Fibroblast of skin of right biceps (primary cell): Measurements from ENCODE around the gene RERE.
"Not testable (repeated sequence)": the region's sequence is repeated elsewhere in the genome, so short reads cannot be mapped to it uniquely, and the experiment has no call there.

Source experiments
- DNase-seq: peaks from one replicate; pipeline ENCODE4 v3.0.0-alpha.2; 2013

RERE gene

DNA sequence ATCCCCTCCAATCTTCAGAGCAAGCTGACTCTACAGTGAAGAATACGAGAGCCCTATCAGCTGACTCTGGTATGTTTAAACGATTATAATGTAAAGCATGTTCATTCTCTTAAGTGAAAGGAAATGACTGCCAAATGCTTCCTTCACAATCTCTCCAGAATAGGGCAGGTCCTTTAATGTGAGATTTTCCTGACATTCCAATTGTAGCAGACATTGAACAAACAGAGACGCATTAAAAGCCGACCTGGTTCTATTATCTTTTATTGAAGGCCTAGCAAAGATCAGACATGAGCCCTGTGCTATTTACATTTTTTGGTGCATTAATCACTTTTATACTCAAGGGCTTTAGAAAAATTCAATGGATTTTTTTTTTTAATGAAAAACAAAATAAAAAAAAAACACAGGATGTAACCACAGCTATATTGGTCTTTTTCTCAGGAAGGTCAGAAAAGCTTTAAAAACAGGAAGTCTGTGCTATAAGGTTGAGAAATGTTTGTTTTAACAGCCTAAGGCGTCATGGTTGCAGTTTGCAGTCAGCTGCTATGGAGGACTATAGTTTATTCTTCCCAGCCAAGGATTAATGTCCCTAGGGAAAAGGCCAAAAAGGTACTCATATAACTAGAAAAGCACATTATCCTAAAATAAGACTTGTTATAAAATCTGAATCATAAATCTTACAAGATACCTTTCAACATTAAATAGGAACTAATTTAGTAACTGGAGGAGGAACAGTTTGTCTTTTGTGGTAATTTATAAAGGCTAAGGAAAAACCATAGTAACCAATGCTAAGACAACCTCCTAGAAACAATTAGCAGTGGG, 104.8 kb downstream of the RERE start:
- peak; percentile 96 for DNase-seq

DNA sequence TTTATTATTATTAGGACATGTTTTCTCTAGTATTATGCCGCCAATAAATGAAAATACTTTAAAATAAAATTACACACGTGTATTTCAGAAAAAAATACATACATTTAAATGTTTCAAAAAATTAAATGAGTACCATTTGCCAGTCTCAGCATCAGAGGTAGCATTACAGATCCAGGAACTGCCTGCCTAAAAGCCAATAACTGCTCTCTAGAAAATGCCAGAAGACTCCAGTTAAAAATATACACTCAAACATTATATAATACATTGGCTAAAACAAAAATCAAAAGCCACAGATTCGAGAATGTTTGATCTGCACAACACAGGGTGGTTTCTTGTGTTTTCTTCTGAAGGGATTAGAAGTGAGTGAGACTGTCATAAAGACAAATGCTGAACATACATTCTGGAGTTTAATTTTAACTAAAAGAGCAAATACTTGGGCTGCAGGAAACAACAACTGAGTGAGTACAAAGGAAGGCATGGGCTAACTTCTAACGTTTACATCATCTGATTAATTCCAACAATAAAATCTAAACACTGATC, 105.5 kb downstream of the RERE start:
- no peak for DNase-seq

DNA sequence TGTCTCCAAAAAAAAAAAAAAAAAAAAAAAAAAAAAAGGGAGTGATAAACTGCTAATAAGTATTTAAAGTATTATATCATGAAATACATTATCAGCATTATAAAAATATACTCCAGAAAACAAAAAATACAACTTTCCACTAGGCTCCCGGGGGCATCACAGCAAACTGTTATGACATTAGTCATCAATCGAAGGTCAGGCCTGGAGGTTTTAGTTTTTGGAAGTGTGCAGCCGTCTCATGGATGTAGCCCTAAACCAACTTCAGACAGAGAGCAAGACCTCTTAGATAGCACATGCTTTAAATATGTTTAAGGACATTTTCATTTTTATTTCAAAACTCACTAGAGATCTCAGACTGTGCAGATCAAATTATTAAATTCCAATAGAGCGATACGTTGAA, 106.3 kb downstream of the RERE start:
- DNase-seq = peak; percentile 31

DNA sequence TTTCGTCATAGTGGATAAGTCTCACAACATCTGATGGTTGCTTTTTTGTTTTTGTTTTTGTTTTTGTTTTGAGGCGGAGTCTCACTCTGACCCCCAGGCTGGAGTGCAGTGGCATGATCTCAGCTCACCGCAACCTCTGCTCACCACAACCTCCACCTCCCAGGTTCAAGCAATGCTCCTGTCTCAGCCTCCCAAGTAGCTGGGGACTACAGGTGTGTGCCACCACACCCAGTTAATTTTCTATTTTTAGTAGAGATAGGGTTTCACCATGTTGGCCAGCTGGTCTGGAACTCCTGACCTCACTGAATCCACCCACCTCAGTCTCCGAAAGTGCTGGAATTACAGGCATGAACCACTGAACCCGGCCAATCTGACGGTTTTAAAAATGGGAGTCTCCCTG, 109.2 kb downstream of the RERE start:
- no peak for DNase-seq

DNA sequence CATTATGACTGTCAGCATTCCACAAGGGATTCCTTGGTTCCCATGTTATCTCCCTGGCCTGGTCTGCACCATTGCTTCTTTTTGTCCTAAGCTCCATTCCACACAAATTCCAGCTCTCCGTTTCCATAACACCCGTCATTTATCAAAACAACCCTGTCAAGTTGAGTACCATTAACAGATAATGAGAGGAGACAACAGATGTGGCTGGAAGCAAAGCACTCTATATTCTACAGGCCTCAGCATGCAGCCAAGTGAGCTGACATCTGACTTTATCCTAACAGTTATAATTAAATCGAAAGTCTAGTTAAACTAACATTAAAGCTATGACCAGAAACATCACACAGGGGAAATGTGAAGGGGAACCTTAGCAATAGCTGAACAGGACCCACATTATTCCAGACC, 110.4 kb downstream of the RERE start:
- peak; percentile 71 for DNase-seq

DNA sequence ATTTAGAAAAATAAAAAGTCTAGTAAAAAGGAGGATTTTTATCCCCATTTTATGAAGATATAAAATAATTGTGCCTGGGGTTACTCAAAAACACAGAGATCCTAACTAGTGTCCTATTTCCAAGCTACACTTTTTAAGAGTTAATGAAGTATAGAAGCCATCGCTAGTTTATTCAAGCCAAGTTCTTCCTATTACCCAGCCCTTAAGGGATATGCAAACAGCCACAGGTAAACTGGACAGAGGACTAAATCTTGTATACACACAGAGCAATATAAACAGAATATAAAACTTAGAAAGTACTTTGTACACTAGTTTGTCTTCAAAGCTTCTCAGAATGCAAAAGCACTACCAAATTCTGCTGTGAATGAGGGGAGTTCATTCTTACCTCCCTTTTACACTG, 111.1 kb downstream of the RERE start:
- DNase-seq = no peak

DNA sequence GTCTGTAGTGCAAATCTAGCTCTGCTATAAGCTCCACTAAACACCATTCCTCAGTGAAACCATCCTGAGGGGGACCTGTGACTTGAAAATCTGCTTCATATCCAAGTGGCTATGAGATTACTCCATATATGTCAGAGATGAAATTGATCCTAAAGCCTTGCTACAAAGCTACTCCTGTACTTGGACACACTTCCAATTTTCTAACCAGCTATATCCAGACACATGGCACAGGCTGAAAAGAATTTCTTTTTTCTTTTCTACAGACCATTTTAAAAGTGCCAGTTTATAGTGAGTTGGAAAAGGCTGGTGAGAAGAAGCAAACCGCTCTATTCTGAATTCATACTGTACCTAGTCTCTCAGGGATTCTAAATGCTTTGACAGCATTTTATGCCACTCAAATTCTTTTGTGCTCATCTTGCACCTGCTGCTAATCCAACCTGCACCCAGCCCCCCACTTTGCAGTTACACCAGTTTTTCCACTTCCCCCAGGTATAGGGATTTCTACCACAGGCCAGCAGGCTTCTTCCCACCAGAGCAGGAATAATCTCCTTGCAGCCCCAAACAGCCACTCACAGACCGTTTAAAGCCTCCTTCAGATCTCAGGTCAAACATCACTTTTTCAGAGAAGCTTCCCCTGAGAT, 112.5 kb downstream of the RERE start:
- DNase-seq = no peak

DNA sequence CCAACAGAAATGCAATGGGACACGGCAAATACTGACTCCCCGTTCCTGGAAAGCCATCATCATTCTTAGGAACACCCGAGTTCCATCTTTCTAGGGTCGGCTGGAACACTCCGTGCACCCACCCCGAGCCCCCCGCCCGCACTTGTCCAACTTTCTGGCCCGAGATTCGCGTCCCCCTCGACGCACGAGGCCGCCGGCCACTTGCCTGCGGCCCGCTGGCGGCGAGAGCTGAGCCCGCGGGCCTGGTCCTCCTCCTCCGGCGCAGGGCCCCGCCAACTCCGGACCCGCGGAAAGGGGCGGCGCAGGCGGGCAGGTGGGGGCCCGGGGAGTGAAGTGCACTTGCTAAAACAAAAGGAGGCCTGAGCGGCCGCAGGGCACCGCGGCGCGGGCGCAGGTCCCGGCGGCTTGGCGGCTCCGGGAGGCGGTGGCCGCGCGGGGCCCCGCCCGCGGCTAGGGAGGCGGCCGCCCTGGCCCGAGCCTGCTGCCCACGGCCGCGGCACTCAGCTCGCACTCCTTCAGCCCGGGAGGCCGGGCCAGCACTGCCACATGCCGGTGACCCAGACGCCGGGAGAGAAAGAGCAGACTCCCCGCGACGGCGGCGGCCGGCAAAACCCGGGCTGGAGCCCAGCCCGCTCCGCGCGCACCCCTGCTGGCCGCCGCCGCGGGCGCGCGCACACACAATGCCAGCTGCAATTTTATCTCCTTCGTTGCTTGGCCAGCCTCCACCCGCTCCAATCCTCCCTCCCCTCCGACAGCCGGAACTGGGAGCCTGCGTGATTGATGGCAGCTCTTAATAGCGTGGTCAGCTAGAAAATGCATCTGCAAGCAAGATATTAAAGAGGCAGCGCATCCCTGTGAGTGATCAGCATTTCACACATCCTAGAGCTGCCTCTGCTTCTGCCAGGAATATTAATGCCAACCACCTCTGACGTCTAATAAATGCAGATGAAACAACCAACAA, 114.3 kb downstream of the RERE start:
- DNase-seq = peak; percentile 88

DNA sequence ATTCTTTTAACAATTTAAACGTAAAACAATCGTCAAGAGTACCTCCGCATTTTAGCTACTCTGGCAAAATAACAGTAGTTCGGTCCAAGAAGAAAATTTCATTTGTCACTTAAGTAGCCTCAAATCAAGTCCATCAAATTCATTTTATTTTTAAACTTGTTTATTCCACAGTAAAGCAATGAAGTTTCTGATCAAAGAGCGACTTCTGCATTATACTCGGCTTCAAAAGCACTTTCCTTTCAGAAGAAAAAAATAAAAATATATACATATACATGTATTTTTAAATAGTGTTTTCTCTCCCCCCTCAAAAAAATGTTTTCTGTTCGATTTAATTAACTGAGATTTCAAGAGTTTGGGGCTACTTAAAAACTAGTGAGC, 115.0 kb downstream of the RERE start:
- DNase-seq = no peak

DNA sequence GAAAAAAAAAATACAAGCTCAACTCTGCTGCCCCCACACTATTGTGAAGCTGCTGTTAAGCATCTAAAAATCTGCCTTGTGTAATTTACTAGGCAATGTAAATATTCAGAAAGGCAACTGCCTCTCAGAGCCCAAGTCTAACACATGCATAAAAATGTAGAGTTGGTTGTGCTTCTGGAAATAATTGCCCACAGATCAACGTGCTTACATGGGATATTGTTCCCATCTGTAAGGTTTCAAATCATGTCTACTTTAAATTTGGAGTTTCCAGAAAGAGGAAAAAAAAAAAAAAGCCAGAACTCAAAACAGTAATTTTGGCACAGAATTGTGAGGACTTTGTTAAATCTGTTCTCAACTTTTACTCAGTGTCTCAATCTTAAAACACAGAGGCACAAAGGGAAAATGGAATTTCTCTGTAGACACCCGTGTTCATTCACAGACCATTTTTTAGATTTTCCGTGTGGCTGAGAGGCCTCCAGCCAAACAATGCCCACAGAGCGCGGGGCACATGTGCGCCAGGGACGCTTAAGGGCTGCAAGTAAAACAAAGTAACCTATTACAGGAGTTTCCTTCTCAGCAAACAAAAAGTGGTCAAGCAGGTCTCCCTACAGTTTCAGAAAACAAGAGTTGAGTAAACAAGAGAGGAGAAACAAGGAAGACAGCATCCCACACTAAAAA, 115.5 kb downstream of the RERE start:
- DNase-seq = peak; percentile 35

DNA sequence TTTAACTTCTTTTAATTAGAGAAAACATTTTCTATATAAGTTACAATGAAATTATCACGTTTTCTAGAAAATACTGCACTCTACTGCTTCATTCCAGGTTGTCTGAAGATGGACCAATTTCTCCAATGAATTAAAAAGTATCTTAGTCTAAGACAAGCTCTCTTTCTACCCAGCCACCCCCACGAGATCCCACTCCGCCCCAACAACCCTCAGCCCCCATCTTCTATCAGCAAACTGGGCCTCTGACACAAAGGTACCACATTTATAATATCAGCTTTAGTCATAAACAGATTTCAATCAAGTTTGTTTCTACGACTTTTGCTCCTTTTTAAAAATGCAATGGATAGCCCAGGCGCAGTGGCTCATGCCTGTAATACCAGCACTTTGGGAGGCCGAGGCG, 117.8 kb downstream of the RERE start:
- DNase-seq = no peak

DNA sequence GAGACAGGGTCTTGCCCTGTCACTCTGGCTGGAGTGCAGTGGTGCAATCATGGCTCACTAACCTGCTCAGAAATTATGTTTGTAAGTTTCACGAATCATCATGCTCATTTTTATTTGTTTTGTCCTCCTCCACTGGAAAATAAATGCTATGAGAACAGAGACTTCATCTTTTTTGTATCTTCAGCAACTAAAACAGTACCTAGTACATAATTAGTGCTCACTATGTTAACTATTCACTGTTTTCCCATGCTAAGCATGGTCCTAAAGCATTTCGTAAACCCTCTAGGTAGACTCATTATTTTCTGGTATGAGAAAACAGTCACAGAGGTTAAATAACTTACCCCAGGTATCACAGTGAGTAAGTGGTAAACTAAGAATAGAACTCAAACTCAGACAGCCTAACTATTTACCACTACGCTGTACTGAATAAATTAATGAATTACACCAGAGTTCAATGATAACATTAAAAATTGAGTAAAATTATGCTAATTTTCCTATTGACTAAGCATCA, 118.4 kb downstream of the RERE start:
- DNase-seq = no peak

DNA sequence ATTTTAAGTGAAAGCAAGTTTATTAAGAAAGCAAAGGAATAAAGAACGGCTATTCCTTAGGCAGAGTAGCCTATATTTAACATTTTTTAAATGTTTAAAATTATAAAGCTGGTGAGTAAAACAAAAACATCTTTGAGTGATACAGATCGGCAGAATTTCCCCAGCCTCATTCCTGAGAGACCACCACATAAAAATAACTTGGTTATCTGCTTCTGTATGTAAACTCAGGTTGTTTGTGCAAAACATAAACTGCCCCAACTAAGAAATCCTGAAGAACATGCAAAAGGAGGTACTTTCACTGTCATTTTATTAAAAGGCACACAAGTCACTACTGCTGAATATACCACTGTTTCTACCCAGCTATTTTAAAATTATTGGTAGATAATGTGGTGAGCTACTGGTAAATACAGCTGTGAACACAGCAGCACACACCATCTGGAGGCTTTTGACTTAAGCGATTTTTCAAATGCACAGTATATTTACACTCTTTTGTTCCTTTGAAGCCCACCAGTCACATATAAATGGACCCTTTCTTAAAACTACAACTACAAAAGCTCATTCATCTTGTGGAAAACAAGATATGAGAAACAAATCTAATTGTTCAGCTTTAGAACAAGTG, 119.3 kb downstream of the RERE start:
- no peak for DNase-seq

DNA sequence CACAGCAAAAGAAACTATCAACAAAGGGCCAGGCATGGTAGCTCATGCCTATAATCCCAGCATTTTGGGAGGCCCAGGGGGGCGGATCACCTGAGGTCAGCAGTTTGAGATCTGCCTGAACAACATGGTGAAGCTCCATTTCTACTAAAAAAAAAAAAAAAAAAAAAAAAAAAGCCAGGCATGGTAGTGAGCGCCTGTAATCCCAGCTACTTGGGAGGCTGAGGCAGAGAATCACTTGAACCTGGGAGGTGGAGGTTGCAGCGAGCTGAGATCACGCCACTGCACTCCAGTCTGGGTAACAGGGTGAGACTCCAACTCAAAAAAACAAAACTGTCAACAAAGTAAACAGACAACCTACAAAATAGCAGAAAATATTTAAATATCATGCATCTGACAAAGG, 122.0 kb downstream of the RERE start:
- not testable (repeated sequence) for DNase-seq

DNA sequence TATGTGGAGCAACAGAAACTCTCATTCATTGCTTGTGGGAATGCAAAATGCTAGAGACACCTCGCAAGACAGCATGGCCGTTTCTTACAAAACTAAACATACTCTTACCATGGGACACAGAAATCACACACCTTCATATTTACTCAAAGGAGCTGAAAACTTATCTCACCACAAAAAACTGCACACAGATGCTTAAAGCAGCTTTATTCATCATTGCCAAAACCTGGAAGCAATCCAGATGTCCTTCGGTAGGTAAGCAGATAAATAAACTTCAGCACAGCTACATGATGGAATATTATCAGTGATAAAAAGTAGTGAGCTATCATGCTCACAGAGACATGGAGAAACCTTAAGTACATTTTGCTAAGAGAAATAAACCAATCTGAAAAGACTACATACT, 124.3 kb downstream of the RERE start:
- DNase-seq = no peak

DNA sequence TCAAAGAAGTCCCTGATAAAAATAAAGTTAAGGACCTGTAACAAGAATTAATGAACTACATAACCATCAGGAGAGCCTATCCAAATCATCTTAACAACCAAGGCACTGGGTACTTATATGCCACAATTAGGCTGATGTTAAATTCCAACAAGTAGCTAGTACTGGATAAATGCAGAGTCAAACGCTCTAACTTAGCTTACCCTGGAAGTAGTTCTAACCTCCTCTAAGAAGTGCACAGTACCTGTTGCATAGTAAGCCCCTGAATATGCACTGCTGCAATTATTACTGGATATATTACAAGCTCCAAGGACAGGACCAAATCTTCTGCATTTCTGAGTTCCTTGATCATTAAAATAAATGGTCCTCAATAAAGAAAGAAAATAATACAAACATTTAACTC, 125.8 kb downstream of the RERE start:
- no peak for DNase-seq

DNA sequence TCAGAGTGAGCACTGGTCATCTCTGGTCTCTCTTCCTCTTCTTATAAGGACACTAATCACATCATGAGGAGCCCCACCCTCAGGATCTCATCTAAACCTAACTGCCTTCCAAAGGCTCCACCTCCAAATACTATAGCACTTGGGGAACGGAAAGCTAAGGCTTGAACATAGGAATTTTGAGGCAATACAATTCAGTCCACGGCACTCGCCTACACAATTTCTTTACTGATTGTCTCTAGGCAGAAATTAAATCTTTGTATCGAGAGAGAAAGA, 127.3 kb downstream of the RERE start:
- DNase-seq = no peak

DNA sequence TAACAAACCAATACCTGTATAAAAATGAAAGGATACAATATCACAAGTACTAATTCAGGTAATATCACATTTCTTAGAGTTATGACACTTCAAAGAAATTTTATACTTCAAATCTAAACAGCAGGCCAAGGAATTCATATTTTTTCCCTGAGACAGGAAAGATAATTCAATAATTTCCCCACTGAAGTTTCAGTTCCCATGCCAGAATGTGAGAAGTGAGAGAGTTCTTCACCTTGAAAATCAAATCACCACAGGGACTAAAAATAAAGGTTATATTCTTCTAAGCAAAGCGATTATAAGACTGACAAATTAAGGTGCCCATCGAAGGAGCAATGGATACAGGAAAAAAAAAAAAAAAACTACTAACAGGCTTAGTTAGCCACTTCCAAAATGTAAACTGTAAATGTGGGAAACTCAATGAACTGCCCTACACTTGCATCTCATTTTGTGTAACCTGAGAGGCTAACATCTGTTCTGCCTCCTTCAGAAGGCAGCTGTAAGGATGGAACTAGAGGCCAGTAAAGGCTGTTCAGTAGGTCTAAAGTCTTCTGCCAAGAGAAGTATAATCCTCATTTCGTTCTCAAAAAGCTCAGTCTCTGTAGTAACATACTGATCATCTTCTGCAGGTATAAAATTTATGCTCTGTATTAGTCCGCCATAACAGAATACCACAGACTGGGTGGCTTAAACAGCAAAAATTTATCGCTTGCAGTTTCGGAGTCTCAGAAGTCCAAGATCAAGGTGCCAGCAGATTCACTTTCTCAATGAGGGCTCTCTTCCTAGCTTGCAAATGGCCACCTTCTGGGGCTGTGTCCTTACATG, 127.8 kb downstream of the RERE start:
- DNase-seq = no peak

DNA sequence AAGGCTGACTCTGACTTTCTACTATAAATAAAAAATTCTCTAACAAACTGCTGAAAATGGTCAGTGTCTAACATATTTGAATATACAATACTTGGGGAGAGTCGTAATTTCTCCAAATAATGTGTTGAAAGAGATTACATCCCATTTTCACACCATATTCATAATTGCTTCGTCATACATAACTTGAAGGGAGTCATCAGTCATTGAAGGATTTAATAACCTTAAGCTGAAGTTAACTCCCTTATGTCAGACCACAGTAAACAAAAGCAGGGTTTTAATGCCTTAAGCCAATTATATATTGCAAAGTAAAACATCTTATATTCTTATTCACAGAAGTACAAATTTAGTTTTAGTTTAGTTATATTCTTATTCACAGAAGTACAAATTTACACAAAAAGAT, 129.9 kb downstream of the RERE start:
- DNase-seq = no peak

DNA sequence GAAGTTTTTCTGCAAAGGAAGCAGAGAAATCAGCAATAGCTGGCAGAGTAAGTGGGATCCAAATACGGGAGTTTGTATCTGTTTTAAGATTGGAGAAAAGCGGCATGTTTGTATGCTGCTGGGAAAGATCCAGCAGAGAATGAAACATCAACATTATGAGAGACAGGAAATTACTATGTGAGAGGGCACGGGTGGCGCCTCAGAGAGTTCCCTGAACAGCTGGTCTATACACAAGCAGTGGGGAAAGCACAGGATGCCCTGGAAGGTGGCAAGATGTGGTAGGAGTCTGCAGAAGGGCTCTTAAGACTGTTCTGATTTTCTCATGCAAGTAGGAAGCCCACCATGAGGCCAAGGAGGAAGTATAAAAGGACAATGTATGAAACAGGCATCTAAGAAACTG, 130.4 kb downstream of the RERE start:
- DNase-seq = no peak

DNA sequence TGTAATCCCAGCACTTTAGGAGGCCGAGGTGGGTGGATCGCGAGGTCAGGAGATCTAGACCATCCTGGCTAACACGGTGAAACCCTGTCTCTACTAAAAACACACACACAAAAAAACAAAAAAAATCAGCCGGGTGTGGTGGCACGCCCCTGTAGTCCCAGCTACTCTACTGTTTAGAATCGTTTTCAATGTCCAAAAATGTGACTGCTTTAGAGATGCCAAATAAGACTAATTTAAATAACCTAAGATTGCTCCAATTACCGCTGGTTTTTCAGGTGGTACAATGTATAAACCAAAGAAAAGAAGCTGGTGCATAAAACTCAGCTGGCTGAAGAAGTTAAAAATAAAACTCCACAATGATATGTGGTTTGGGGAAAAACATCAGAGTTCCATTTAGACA, 132.0 kb downstream of the RERE start:
- no peak for DNase-seq
